Parathyroid adenoma (tissue), 2 donors: ENCODE data around the gene NRAP.

Experiments
- H2AFZ ChIP-seq: fragments of 300-600 bp; sonication (generic); one replicate; pipeline ENCODE4 v1.7.0; 2017; ENCODE audit warnings: antibody characterized with exemption, mild to moderate bottlenecking
- H3K27ac ChIP-seq: fragments of 300-600 bp; sonication (generic); one replicate; pipeline ENCODE4 v1.7.0; 2017
- H3K27me3 ChIP-seq: fragments of 300-600 bp; sonication (generic); one replicate; pipeline ENCODE4 v1.7.0; 2017; ENCODE audit warnings: low read length; ENCODE audit not compliant: control insufficient read depth, insufficient read depth
- H3K36me3 ChIP-seq: fragments of 300-600 bp; sonication (generic); one replicate; pipeline ENCODE4 v1.7.0; 2017; ENCODE audit warnings: low read length; ENCODE audit not compliant: control insufficient read depth, insufficient read depth
- H3K4me1 ChIP-seq: fragments of 300-600 bp; sonication (generic); one replicate; pipeline ENCODE4 v1.7.0; 2017; ENCODE audit warnings: control low read depth
- H3K4me2 ChIP-seq: fragments of 300-600 bp; sonication (generic); one replicate; pipeline ENCODE4 v1.7.0; 2017; ENCODE audit warnings: low read length
- H3K4me3 ChIP-seq: fragments of 300-600 bp; sonication (generic); one replicate; pipeline ENCODE4 v1.7.0; 2017; ENCODE audit warnings: low read depth, low read length
- H3K79me2 ChIP-seq: fragments of 300-600 bp; sonication (generic); one replicate; pipeline ENCODE4 v1.7.0; 2017; ENCODE audit warnings: control low read depth
- H3K9ac ChIP-seq: fragments of 300-600 bp; sonication (generic); one replicate; pipeline ENCODE4 v1.7.0; 2017; ENCODE audit warnings: mild to moderate bottlenecking
- H3K9me3 ChIP-seq: fragments of 300-600 bp; sonication (generic); one replicate; pipeline ENCODE4 v1.7.0; 2017; ENCODE audit warnings: low read length; ENCODE audit not compliant: control insufficient read depth
- CTCF ChIP-seq: fragments of 300-600 bp; sonication (generic); IDR thresholded peaks from one replicate; pipeline ENCODE4 v1.7.0; 2017; ENCODE audit warnings: antibody characterized with exemption, mild to moderate bottlenecking
- donor health status: primary hyperparathyroidism.

The NRAP gene

DNA sequence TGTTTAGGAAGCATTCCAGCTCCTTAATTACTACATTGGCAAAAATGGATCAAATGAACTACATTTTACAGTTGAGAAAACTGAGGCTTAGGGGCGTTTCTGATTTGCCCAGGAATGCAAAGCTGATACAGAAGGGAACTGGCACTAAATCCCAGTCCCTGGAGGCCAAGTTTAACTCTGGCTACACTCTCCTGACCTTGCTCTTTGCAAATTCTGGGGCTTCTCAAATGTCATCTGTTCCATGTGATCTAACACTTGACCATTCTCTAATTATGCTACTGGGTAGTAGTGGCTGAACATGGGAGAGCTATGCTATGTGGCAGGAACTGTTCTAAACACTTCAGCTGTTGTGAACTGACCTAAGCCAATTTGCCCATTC is 122.3 kb downstream of the NRAP start:
- Histone ChIP-seq H3K27ac (no peak overlapping the region), H3K4me1 (no peaks in the 10 kb centered on the region), H3K9me3 (no peaks in the 10 kb centered on the region), H3K4me3 (no peak overlapping the region), H3K36me3 (no peaks in the 10 kb centered on the region), H3K27me3 (no peaks in the 10 kb centered on the region), H2AFZ (no peak overlapping the region), H3K9ac (no peak overlapping the region), H3K4me2 (no peak overlapping the region), H3K79me2 (no peaks in the 10 kb centered on the region)
- no peak for TF ChIP-seq CTCF

DNA sequence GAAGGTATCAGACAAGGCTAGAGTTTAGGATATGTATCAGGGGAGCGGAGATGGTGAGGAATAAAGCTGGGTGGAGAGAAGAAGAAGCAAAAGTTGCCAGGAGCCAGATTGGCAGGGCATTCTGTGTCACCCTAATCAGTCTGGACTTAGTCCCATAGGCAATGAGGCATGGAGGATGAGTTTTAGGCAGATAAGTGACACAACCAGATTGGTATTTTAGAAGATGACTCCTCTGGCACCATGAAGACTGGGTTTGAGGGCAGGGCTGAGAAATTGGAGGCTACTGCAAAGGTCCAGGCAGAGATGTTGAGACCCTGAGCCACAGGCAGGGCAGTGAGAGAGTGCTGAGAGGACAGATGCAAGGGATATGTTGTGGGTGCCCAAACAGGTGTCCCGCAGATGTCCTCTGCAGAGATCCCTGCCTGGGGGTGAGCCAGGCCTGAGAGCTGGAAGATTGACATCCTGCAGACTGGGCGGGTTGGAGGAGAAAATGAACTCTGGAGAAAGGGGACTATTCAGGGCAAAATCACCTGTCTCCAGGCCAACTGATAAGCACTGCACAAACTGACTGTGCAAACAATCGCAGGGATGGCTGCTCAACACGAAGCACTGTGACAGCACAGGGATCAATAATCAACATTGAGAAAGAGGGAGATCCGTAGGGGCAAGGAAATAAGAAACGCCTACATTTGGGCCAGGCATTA is 122.8 kb downstream of the NRAP start:
- H3K79me2 ChIP-seq: no peaks in the 10 kb centered on the region
- no peak overlapping the region for H3K27ac ChIP-seq
- no peak overlapping the region for H2AFZ ChIP-seq

DNA sequence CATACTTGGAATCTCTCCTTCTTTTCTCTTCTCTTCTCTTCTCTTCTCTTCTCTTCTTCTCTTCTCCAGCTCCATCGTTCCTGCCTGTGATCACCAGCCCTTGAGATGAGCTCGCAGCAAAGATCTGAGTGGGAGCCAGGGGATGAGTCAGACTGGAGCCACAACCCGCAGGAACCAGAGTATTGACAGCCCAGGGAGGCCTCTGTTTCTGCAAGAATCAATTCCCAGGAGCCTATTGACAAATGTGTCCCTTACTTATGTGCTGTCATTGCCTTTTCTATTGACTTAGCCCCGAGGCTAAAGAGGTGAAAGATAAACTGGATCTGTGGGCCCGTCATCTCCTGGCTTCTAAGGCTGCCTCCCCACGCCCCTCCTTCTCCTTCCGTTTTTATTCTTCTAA is 124.1 kb downstream of the NRAP start:
- no peaks in the 10 kb centered on the region for H3K27me3 ChIP-seq
- H2AFZ ChIP-seq: no peak overlapping the region
- no peak overlapping the region for H3K4me2 ChIP-seq
- no peaks in the 10 kb centered on the region for H3K9me3 ChIP-seq
- H3K9ac ChIP-seq: no peak overlapping the region
- H3K36me3 ChIP-seq: no peaks in the 10 kb centered on the region
- no peak for TF ChIP-seq CTCF
- H3K79me2 ChIP-seq: no peaks in the 10 kb centered on the region
- no peak overlapping the region for H3K27ac ChIP-seq
- no peak overlapping the region for H3K4me3 ChIP-seq
- no peaks in the 10 kb centered on the region for H3K4me1 ChIP-seq

More for the DNA sequence above, 122.8 kb downstream of the NRAP start:
- Histone ChIP-seq H3K9me3 (no peaks in the 10 kb centered on the region), H3K9ac (no peak overlapping the region), H3K4me1 (no peaks in the 10 kb centered on the region), H3K36me3 (no peaks in the 10 kb centered on the region), H3K4me3 (no peak overlapping the region), H3K4me2 (no peak overlapping the region), H3K27me3 (no peaks in the 10 kb centered on the region)
- TF ChIP-seq CTCF: no peak
